NCI-H2081 treated with DMSO at 0.1 percent for 48 hours (cell line): ENCODE measurements around the gene LRFN2.
A peak's percentile ranks its signal among the peaks of the same experiment; 100 is the strongest.

Source experiments
- DNase-seq: peaks from one replicate; lab custom pipeline; 2025; lab: John Stamatoyannopoulos, UW

LRFN2 gene

GRCh38 chr6:40436685-40437604 is 150.2 kb downstream of the LRFN2 start:
- DNase-seq, result no peak

GRCh38 chr6:40432982-40433381 is 154.2 kb downstream of the LRFN2 start:
- DNase-seq, result no peak

- no peak for DNase-seq
Observed at GRCh38 chr6:40431706-40432105, 155.5 kb downstream of the LRFN2 start.

GRCh38 chr6:40427196-40427595 is 160.0 kb downstream of the LRFN2 start:
- DNase-seq, result no peak

GRCh38 chr6:40426346-40427066 is 160.7 kb downstream of the LRFN2 start:
- DNase-seq, result no peak

- DNase-seq, result peak; percentile 10
Observed at GRCh38 chr6:40425192-40425919, 161.8 kb downstream of the LRFN2 start.

GRCh38 chr6:40422046-40422445 is 165.1 kb downstream of the LRFN2 start:
- DNase-seq, result no peak

- DNase-seq, result no peak
Observed at GRCh38 chr6:40419946-40420728, 167.0 kb downstream of the LRFN2 start.

- no peak for DNase-seq
Observed at GRCh38 chr6:40419377-40419776, 167.8 kb downstream of the LRFN2 start.

- DNase-seq, result no peak
Observed at GRCh38 chr6:40417031-40417430, 170.1 kb downstream of the LRFN2 start.

- no peak for DNase-seq
Observed at GRCh38 chr6:40414617-40415016, 172.5 kb downstream of the LRFN2 start.

GRCh38 chr6:40413239-40413638 is 173.9 kb downstream of the LRFN2 start:
- DNase-seq, result no peak

- DNase-seq, result no peak
Observed at GRCh38 chr6:40411881-40412280, 175.3 kb downstream of the LRFN2 start.

- DNase-seq, result no peak
Observed at GRCh38 chr6:40410821-40411220, 176.3 kb downstream of the LRFN2 start.

- DNase-seq, result no peak
Observed at GRCh38 chr6:40409716-40410397, 177.3 kb downstream of the LRFN2 start.

GRCh38 chr6:40408786-40409542 is 178.2 kb downstream of the LRFN2 start:
- DNase-seq, result no peak

GRCh38 chr6:40407239-40407638 is 179.9 kb downstream of the LRFN2 start:
- no peak for DNase-seq

- no peak for DNase-seq
Observed at GRCh38 chr6:40406175-40406574, 181.0 kb downstream of the LRFN2 start.

GRCh38 chr6:40400738-40401137 is 186.4 kb downstream of the LRFN2 start:
- no peak for DNase-seq

GRCh38 chr6:40399888-40400457 is 187.2 kb downstream of the LRFN2 start:
- no peak for DNase-seq
